Measurements from ENCODE around the gene STAB2. TPM values are rescaled to one million over a fixed set of nuclear protein-coding genes. Genes with fewer than 3 reads are reported as not detected.

Gene STAB2
- total RNA-seq, 1 experiment from 2014 or later = not detected

- CTCF ChIA-PET = interaction anchor here (0.6 to 1.4 kb wide), 2 partner anchors 9 to 22 kb away, joined by 3 read pairs; no protein-coding TSS in a partner anchor
- H3K36me3 Mint-ChIP-seq (ENCODE audit: insufficient read depth, unreplicated experiment) = no peaks in the 10 kb centered on the region
- POLR2A ChIA-PET = no interaction called here
- DNase-seq (ENCODE audit: unreplicated experiment) = no peak
- BruUV-seq (replicated peaks) = no TSS peak
- no peaks in the 10 kb centered on the region for H3K9me3 Mint-ChIP-seq (ENCODE audit: unreplicated experiment)
- TF ChIP-seq, protein P1, sequence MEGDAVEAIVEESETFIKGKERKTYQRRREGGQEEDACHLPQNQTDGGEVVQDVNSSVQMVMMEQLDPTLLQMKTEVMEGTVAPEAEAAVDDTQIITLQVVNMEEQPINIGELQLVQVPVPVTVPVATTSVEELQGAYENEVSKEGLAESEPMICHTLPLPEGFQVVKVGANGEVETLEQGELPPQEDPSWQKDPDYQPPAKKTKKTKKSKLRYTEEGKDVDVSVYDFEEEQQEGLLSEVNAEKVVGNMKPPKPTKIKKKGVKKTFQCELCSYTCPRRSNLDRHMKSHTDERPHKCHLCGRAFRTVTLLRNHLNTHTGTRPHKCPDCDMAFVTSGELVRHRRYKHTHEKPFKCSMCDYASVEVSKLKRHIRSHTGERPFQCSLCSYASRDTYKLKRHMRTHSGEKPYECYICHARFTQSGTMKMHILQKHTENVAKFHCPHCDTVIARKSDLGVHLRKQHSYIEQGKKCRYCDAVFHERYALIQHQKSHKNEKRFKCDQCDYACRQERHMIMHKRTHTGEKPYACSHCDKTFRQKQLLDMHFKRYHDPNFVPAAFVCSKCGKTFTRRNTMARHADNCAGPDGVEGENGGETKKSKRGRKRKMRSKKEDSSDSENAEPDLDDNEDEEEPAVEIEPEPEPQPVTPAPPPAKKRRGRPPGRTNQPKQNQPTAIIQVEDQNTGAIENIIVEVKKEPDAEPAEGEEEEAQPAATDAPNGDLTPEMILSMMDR (IDR thresholded peaks at IDR 0.05; ENCODE audit: unreplicated experiment) = no peak
- H3K4me3 Mint-ChIP-seq (ENCODE audit: unreplicated experiment) = no peak overlapping the region
- H3K27ac Mint-ChIP-seq (ENCODE audit: low read depth, unreplicated experiment) = no peak overlapping the region
- intact Hi-C loops (cut with micrococcal nuclease) = no loop called here
- peaks cover 3% of the 10 kb centered on the region for H3K27me3 Mint-ChIP-seq (ENCODE audit: insufficient read depth, unreplicated experiment)
- H3K4me1 Mint-ChIP-seq (ENCODE audit: insufficient read depth, unreplicated experiment) = no peaks in the 10 kb centered on the region
Observed at GRCh38 chr12:103729499-103729898, 142.4 kb downstream of the STAB2 start.

- TF ChIP-seq, protein P1 (IDR thresholded peaks at IDR 0.05; ENCODE audit: unreplicated experiment) = no peak
- Mint-ChIP-seq H3K27me3 (ENCODE audit: insufficient read depth, unreplicated experiment) (peaks cover 21% of the 10 kb centered on the region), H3K4me1 (ENCODE audit: insufficient read depth, unreplicated experiment) (no peaks in the 10 kb centered on the region), H3K9me3 (ENCODE audit: unreplicated experiment) (no peaks in the 10 kb centered on the region), H3K27ac (ENCODE audit: low read depth, unreplicated experiment) (no peak overlapping the region), H3K36me3 (ENCODE audit: insufficient read depth, unreplicated experiment) (no peaks in the 10 kb centered on the region), H3K4me3 (ENCODE audit: unreplicated experiment) (no peak overlapping the region)
- BruUV-seq (replicated peaks) = no TSS peak
- no peak for DNase-seq (ENCODE audit: unreplicated experiment)
- ChIA-PET CTCF (interaction anchor here (0.6 to 0.9 kb wide), 2 partner anchors 136 to 848 kb away, joined by 3 to 5 read pairs; no protein-coding TSS in a partner anchor), POLR2A (no interaction called here)
- intact Hi-C loops (cut with micrococcal nuclease) = no loop called here
Observed at GRCh38 chr12:103731539-103731938, 144.5 kb downstream of the STAB2 start.

GRCh38 chr12:103734863-103735262 lies 147.8 kb downstream of the STAB2 start:
- no peak for DNase-seq (ENCODE audit: unreplicated experiment)
- TF ChIP-seq, protein P1 (IDR thresholded peaks at IDR 0.05; ENCODE audit: unreplicated experiment) = no peak
- POLR2A ChIA-PET = no interaction called here
- H3K4me1 Mint-ChIP-seq (ENCODE audit: insufficient read depth, unreplicated experiment) = no peaks in the 10 kb centered on the region
- H3K27ac Mint-ChIP-seq (ENCODE audit: low read depth, unreplicated experiment) = no peak overlapping the region
- no TSS peak for BruUV-seq (replicated peaks)
- CTCF ChIA-PET = interaction anchor here (0.7 kb wide), 1 partner anchor 108 kb away, joined by 3 read pairs; no protein-coding TSS in a partner anchor
- no peaks in the 10 kb centered on the region for H3K9me3 Mint-ChIP-seq (ENCODE audit: unreplicated experiment)
- H3K36me3 Mint-ChIP-seq (ENCODE audit: insufficient read depth, unreplicated experiment) = no peaks in the 10 kb centered on the region
- H3K27me3 Mint-ChIP-seq (ENCODE audit: insufficient read depth, unreplicated experiment) = peaks cover 21% of the 10 kb centered on the region
- H3K4me3 Mint-ChIP-seq (ENCODE audit: unreplicated experiment) = no peak overlapping the region
- intact Hi-C loops (cut with micrococcal nuclease) = no loop called here

- ChIA-PET POLR2A (no interaction called here), CTCF (no interaction called here)
- Mint-ChIP-seq H3K27ac (ENCODE audit: low read depth, unreplicated experiment) (no peak overlapping the region), H3K27me3 (ENCODE audit: insufficient read depth, unreplicated experiment) (peaks cover 21% of the 10 kb centered on the region), H3K9me3 (ENCODE audit: unreplicated experiment) (no peaks in the 10 kb centered on the region), H3K4me3 (ENCODE audit: unreplicated experiment) (no peak overlapping the region), H3K4me1 (ENCODE audit: insufficient read depth, unreplicated experiment) (no peaks in the 10 kb centered on the region), H3K36me3 (ENCODE audit: insufficient read depth, unreplicated experiment) (no peaks in the 10 kb centered on the region)
- TF ChIP-seq, protein P1 (IDR thresholded peaks at IDR 0.05; ENCODE audit: unreplicated experiment) = no peak
- no peak for DNase-seq (ENCODE audit: unreplicated experiment)
- intact Hi-C loops (cut with micrococcal nuclease) = no loop called here
- no TSS peak for BruUV-seq (replicated peaks)
Observed at GRCh38 chr12:103735291-103735690, 148.2 kb downstream of the STAB2 start.
